PC-9 (cell line): ENCODE measurements around the gene TMEM176B.

Source experiments
- EZH2 ChIP-seq: fragments of 200-600 bp; sonication (generic); IDR thresholded peaks from 2 replicates; pipeline ENCODE4 v1.8.0; 2017; ENCODE audit warnings: antibody characterized with exemption, low read depth
- TF ChIP-seq, protein P1 (sequence below): fragments of 200-600 bp; sonication (generic); conservative IDR thresholded peaks from 2 replicates; pipeline ENCODE4 v1.6.1; 2017; ENCODE audit warnings: mixed run types, antibody characterized with exemption, mild to moderate bottlenecking, moderate library complexity

DNA sequence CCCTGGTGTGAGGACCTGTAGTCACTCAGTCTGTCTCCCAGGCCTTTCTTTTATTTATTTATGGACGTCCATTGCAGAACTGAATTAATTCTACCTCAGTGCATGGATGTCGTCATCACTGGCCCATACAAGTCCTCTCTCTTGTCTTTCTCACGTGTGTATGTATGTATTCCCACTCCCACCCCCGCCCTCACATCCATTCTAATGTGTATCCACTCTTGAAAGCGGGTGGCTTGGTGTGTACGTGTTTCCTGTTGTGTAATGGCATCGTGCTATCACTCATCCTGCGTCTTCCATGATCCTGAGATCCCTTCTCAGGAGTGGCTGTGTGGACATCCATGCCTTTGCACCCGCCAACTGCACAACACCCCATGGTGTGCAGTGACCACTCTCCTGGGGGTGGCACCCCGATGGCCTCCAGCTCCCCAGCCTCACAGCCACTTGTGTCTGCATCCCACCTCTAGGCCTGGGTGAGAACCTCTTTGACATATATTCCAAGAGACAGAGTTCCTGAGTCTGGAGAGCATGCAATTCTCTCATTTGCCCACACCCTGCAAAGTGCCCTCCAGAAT lies 49.1 kb upstream of the TMEM176B start:
- TF ChIP-seq, protein P1, sequence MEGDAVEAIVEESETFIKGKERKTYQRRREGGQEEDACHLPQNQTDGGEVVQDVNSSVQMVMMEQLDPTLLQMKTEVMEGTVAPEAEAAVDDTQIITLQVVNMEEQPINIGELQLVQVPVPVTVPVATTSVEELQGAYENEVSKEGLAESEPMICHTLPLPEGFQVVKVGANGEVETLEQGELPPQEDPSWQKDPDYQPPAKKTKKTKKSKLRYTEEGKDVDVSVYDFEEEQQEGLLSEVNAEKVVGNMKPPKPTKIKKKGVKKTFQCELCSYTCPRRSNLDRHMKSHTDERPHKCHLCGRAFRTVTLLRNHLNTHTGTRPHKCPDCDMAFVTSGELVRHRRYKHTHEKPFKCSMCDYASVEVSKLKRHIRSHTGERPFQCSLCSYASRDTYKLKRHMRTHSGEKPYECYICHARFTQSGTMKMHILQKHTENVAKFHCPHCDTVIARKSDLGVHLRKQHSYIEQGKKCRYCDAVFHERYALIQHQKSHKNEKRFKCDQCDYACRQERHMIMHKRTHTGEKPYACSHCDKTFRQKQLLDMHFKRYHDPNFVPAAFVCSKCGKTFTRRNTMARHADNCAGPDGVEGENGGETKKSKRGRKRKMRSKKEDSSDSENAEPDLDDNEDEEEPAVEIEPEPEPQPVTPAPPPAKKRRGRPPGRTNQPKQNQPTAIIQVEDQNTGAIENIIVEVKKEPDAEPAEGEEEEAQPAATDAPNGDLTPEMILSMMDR: no peak
- TF ChIP-seq EZH2: no peak
